Osteocyte (in vitro differentiated cells): ENCODE data around the gene PTPRF. TPM values are rescaled to one million over a fixed set of nuclear protein-coding genes. Genes with fewer than 3 reads are reported as not detected.

Experiments
- DNase-seq: peaks from one replicate; pipeline ENCODE4 v3.0.0; 2021; ENCODE audit warnings: mixed read lengths; ENCODE audit not compliant: unreplicated experiment; ENCODE audit errors: extremely low spot score
- H3K27ac Mint-ChIP-seq: one replicate; pipeline ENCODE4 v1.8.0; 2021; ENCODE audit warnings: mild to moderate bottlenecking, mixed read lengths; ENCODE audit not compliant: unreplicated experiment
- H3K27me3 Mint-ChIP-seq: one replicate; pipeline ENCODE4 v1.8.0; 2021; ENCODE audit warnings: mixed read lengths; ENCODE audit not compliant: unreplicated experiment
- H3K36me3 Mint-ChIP-seq: one replicate; pipeline ENCODE4 v1.8.0; 2021; ENCODE audit warnings: mixed read lengths; ENCODE audit not compliant: unreplicated experiment
- H3K4me1 Mint-ChIP-seq: one replicate; pipeline ENCODE4 v1.8.0; 2021; ENCODE audit warnings: mixed read lengths; ENCODE audit not compliant: unreplicated experiment
- H3K4me3 Mint-ChIP-seq: one replicate; pipeline ENCODE4 v1.8.0; 2021; ENCODE audit warnings: mild to moderate bottlenecking, moderate library complexity, mixed read lengths; ENCODE audit not compliant: unreplicated experiment
- H3K9me3 Mint-ChIP-seq: one replicate; pipeline ENCODE4 v1.8.0; 2021; ENCODE audit warnings: mixed read lengths; ENCODE audit not compliant: unreplicated experiment
- CTCF ChIP-seq: fragments of 200-600 bp; sonication (generic); IDR thresholded peaks from 2 replicates; pipeline ENCODE4 v1.5.0; 2021; ENCODE audit warnings: antibody characterized with exemption, mild to moderate bottlenecking, moderate library complexity
- total RNA-seq: library from RNA; stranded (reverse); gene quantifications from 2 replicates; pipeline ENCODE4 v1.2.1, GENCODE V29; 2021

PTPRF gene
- total RNA-seq, 1 donor from 2014 or later: 37.3 TPM

GRCh38 chr1:43610339-43610738 lies 79.7 kb downstream of the PTPRF start:
- no peak for TF ChIP-seq CTCF
- Mint-ChIP-seq H3K27ac (no peak overlapping the region), H3K36me3 (peaks cover 10% of the 10 kb centered on the region), H3K27me3 (no peaks in the 10 kb centered on the region), H3K4me1 (no peaks in the 10 kb centered on the region), H3K9me3 (no peaks in the 10 kb centered on the region), H3K4me3 (no peak overlapping the region)
- no peak for DNase-seq

GRCh38 chr1:43611950-43612349 lies 81.3 kb downstream of the PTPRF start:
- no peak for DNase-seq
- Mint-ChIP-seq H3K27me3 (no peaks in the 10 kb centered on the region), H3K36me3 (peaks cover 10% of the 10 kb centered on the region), H3K27ac (no peak overlapping the region), H3K4me3 (no peak overlapping the region), H3K4me1 (no peaks in the 10 kb centered on the region), H3K9me3 (no peaks in the 10 kb centered on the region)
- no peak for TF ChIP-seq CTCF

GRCh38 chr1:43612406-43612805 lies 81.7 kb downstream of the PTPRF start:
- Mint-ChIP-seq H3K4me3 (no peak overlapping the region), H3K9me3 (no peaks in the 10 kb centered on the region), H3K27me3 (no peaks in the 10 kb centered on the region), H3K4me1 (no peaks in the 10 kb centered on the region), H3K27ac (no peak overlapping the region), H3K36me3 (peaks cover 9% of the 10 kb centered on the region)
- TF ChIP-seq CTCF: no peak
- DNase-seq: no peak

GRCh38 chr1:43613075-43613942 lies 82.6 kb downstream of the PTPRF start:
- no peak overlapping the region for H3K27ac Mint-ChIP-seq

More at GRCh38 chr1:43613075-43613942, 82.6 kb downstream of the PTPRF start:
- Mint-ChIP-seq H3K4me1 (no peaks in the 10 kb centered on the region), H3K9me3 (no peaks in the 10 kb centered on the region), H3K36me3 (peaks cover 5% of the 10 kb centered on the region), H3K4me3 (no peak overlapping the region), H3K27me3 (no peaks in the 10 kb centered on the region)
- TF ChIP-seq CTCF: no peak
- DNase-seq: no peak
